H9 (cell line): Measurements from ENCODE around the gene CD81. TPM values are rescaled to one million over a fixed set of nuclear protein-coding genes. Genes with fewer than 3 reads are reported as not detected.

Source experiments
- DNase-seq: peaks from one replicate; pipeline ENCODE4 v3.0.0-alpha.2; 2017
- H2AFZ ChIP-seq: one replicate; pipeline ENCODE4 v1.6.1; 2013; ENCODE audit warnings: mild to moderate bottlenecking, low read length, control low read depth, moderate library complexity
- H2AK5ac ChIP-seq: 2 replicates; pipeline ENCODE4 v1.6.1; 2013; ENCODE audit warnings: low read length, control low read depth, mixed read lengths; ENCODE audit not compliant: insufficient read length
- H2BK120ac ChIP-seq: one replicate; pipeline ENCODE4 v1.6.1; 2013; ENCODE audit warnings: low read depth, mild to moderate bottlenecking, low read length, control low read depth, inconsistent platforms; ENCODE audit not compliant: poor library complexity, severe bottlenecking
- H2BK12ac ChIP-seq: 2 replicates; pipeline ENCODE4 v1.6.1; 2013; ENCODE audit warnings: low read length, control low read depth, mixed read lengths, low read depth; ENCODE audit not compliant: insufficient read length
- H2BK15ac ChIP-seq: 2 replicates; pipeline ENCODE4 v1.6.1; 2013; ENCODE audit warnings: low read depth, low read length, control low read depth
- H2BK20ac ChIP-seq: one replicate; pipeline ENCODE4 v1.6.1; 2013; ENCODE audit warnings: low read depth, mild to moderate bottlenecking, low read length, control low read depth, inconsistent platforms; ENCODE audit not compliant: poor library complexity, severe bottlenecking
- H2BK5ac ChIP-seq: 2 replicates; pipeline ENCODE4 v1.6.1; 2013; ENCODE audit warnings: low read length, control low read depth, mixed read lengths; ENCODE audit not compliant: insufficient read length
- H3K14ac ChIP-seq: 2 replicates; pipeline ENCODE4 v1.6.1; 2013; ENCODE audit warnings: low read length, control low read depth; ENCODE audit not compliant: insufficient read depth
- H3K18ac ChIP-seq: 2 replicates; pipeline ENCODE4 v1.6.1; 2013; ENCODE audit warnings: low read depth, mild to moderate bottlenecking, mixed read lengths, low read length, control low read depth; ENCODE audit not compliant: insufficient read length
- H3K23ac ChIP-seq: 2 replicates; pipeline ENCODE4 v1.6.1; 2013; ENCODE audit warnings: low read length, control low read depth, mixed read lengths, low read depth; ENCODE audit not compliant: insufficient read length
- H3K23me2 ChIP-seq: 2 replicates; pipeline ENCODE4 v1.6.1; 2013; ENCODE audit warnings: low read depth, mild to moderate bottlenecking, mixed read lengths, low read length, control low read depth; ENCODE audit not compliant: insufficient read length, poor library complexity, severe bottlenecking
- H3K27ac ChIP-seq: 2 replicates; pipeline ENCODE4 v1.5.1; 2013; ENCODE audit warnings: low read length, control low read depth, mixed read lengths, low read depth; ENCODE audit not compliant: insufficient read length
- H3K27me3 ChIP-seq: 2 replicates; pipeline ENCODE4 v1.6.1; 2013; ENCODE audit warnings: low read length, control low read depth, inconsistent platforms; ENCODE audit not compliant: insufficient read depth
- H3K4ac ChIP-seq: 2 replicates; pipeline ENCODE4 v1.6.1; 2013; ENCODE audit warnings: low read depth, mild to moderate bottlenecking, control low read depth, inconsistent platforms, low read length, moderate library complexity
- H3K4me1 ChIP-seq: 2 replicates; pipeline ENCODE4 v1.6.1; 2013; ENCODE audit warnings: low read length, control low read depth, inconsistent platforms; ENCODE audit not compliant: insufficient read depth
- H3K4me2 ChIP-seq: 2 replicates; pipeline ENCODE4 v1.6.1; 2013; ENCODE audit warnings: low read length, control low read depth, mixed read lengths; ENCODE audit not compliant: insufficient read length, insufficient read depth
- H3K56ac ChIP-seq: 2 replicates; pipeline ENCODE4 v1.6.1; 2013; ENCODE audit warnings: low read depth, mild to moderate bottlenecking, mixed read lengths, low read length, control low read depth; ENCODE audit not compliant: insufficient read length
- H3K79me1 ChIP-seq: 2 replicates; pipeline ENCODE4 v1.6.1; 2013; ENCODE audit warnings: low read depth, mild to moderate bottlenecking, moderate library complexity, low read length, control low read depth, inconsistent platforms; ENCODE audit not compliant: insufficient read depth, poor library complexity, severe bottlenecking
- H3K79me2 ChIP-seq: 2 replicates; pipeline ENCODE4 v1.6.1; 2013; ENCODE audit warnings: low read length, control low read depth, inconsistent platforms; ENCODE audit not compliant: insufficient read depth
- H3K9ac ChIP-seq: 2 replicates; pipeline ENCODE4 v1.6.1; 2013; ENCODE audit warnings: low read length, control low read depth, mixed read lengths; ENCODE audit not compliant: insufficient read length; ENCODE audit errors: extremely low read depth
- H3K9me3 ChIP-seq: one replicate; pipeline ENCODE4 v1.6.1; 2013; ENCODE audit warnings: low read depth, low read length, inconsistent platforms; ENCODE audit not compliant: control insufficient read depth
- H3T11ph ChIP-seq: one replicate; pipeline ENCODE4 v1.6.1; 2013; ENCODE audit warnings: mild to moderate bottlenecking, low read length, control low read depth, inconsistent platforms
- H4K20me1 ChIP-seq: one replicate; pipeline ENCODE4 v1.6.1; 2013; ENCODE audit not compliant: control insufficient read depth, insufficient read length, insufficient read depth
- H4K5ac ChIP-seq: 2 replicates; pipeline ENCODE4 v1.6.1; 2013; ENCODE audit warnings: low read depth, mild to moderate bottlenecking, mixed read lengths, low read length, control low read depth; ENCODE audit not compliant: insufficient read length
- H4K8ac ChIP-seq: replicated peaks from 2 replicates; pipeline ENCODE4 v1.6.1; 2013; ENCODE audit warnings: low read length, control low read depth, mixed read lengths, low read depth; ENCODE audit not compliant: insufficient read length
- H4K91ac ChIP-seq: 2 replicates; pipeline ENCODE4 v1.6.1; 2013; ENCODE audit warnings: low read depth, mild to moderate bottlenecking, moderate library complexity, mixed read lengths, low read length, control low read depth; ENCODE audit not compliant: insufficient read length
- H3K27ac Mint-ChIP-seq, 3 experiments: 2 replicates in 2 of 3; 3 replicates in 1 of 3; pipeline ENCODE4 v1.8.0; 2020 to 2021; ENCODE audit warnings: mixed read lengths in 3 of 3, mild to moderate bottlenecking in 1 of 3, moderate library complexity in 1 of 3
- H3K27me3 Mint-ChIP-seq: 2 replicates; pipeline ENCODE4 v1.8.0; 2021; ENCODE audit warnings: low read depth, mild to moderate bottlenecking, moderate library complexity, mixed read lengths
- H3K36me3 Mint-ChIP-seq, 3 experiments: 2 replicates in 2 of 3; 3 replicates in 1 of 3; pipeline ENCODE4 v1.8.0; 2020 to 2021; ENCODE audit warnings: low read depth in 3 of 3, mixed read lengths in 3 of 3; ENCODE audit not compliant: insufficient read depth in 1 of 3
- H3K4me1 Mint-ChIP-seq, 2 experiments: 2 replicates each; pipeline ENCODE4 v1.8.0; 2020; ENCODE audit warnings: mixed read lengths in 2 of 2
- H3K4me3 Mint-ChIP-seq, 2 experiments: 2 replicates in 1 of 2; 3 replicates in 1 of 2; pipeline ENCODE4 v1.8.0; 2020 to 2021; ENCODE audit warnings: mild to moderate bottlenecking in 2 of 2, mixed read lengths in 2 of 2, moderate library complexity in 1 of 2
- H3K9me3 Mint-ChIP-seq, 2 experiments: 2 replicates in 1 of 2; 3 replicates in 1 of 2; pipeline ENCODE4 v1.8.0; 2020; ENCODE audit warnings: mild to moderate bottlenecking in 2 of 2, mixed read lengths in 2 of 2, moderate library complexity in 1 of 2
- WGBS: extraction: QIAGEN DNeasy Blood & Tissue Kit; methylation state at CpG from one replicate; pipeline ENCODE4 v1.1.7; 2013; ENCODE audit warnings: missing lambda C conversion rate, low lambda C conversion rate, mixed read lengths; ENCODE audit not compliant: insufficient read length; ENCODE audit errors: extremely low coverage; 5-methylcytosine and 5-hydroxymethylcytosine counted together
- total RNA-seq: library from RNA; stranded (reverse); gene quantifications from 2 replicates; pipeline ENCODE4 v1.2.1, GENCODE V29; 2021
- TF ChIP-seq, protein P1 (sequence below): fragments of 200-600 bp; sonication (generic); conservative IDR thresholded peaks from 3 replicates; pipeline ENCODE4 v1.8.0; 2021; ENCODE audit warnings: antibody characterized with exemption, mild to moderate bottlenecking

CD81 gene
- total RNA-seq, 1 experiment from 2014 or later: 246 TPM

DNA sequence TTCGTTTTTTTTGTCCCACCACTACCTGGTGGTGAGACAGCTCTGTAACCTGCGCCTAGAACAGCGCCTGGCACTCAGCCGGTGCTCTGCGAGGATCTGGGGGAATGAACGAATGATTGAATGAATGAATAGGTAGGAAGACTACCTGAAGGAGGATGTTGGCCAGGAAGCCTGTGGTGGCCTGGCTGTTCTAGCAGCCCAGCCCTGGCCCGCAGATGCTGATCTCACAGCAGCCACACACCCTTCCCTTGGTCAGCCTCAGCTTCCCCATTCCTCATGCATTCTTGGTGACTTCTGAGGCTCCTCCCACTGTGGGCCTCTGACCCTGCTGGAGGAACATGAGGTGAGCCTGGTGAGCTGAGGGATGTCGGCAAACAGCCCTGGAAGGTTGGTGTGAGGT lies 63.5 kb downstream of the CD81 start:
- H2BK5ac ChIP-seq: no peak overlapping the region
- no peak overlapping the region for H3K27ac Mint-ChIP-seq
- no peak overlapping the region for H4K8ac ChIP-seq
- no peak overlapping the region for H2BK12ac ChIP-seq
- no peaks in the 10 kb centered on the region for H3K9me3 ChIP-seq
- no peak overlapping the region for H3K4me2 ChIP-seq
- H3K4me1 Mint-ChIP-seq: peaks cover 0 to 3% of the 10 kb centered on the region in 2 experiments; a peak in 2 of 4 replicates
- H3K23me2 ChIP-seq: peaks cover 4% of the 10 kb centered on the region
- H3K36me3 Mint-ChIP-seq: no peaks in the 10 kb centered on the region
- no peak overlapping the region for H3K18ac ChIP-seq
- WGBS: no CpG with 5 or more reads among the region's 8 CpGs
- TF ChIP-seq, protein P1, sequence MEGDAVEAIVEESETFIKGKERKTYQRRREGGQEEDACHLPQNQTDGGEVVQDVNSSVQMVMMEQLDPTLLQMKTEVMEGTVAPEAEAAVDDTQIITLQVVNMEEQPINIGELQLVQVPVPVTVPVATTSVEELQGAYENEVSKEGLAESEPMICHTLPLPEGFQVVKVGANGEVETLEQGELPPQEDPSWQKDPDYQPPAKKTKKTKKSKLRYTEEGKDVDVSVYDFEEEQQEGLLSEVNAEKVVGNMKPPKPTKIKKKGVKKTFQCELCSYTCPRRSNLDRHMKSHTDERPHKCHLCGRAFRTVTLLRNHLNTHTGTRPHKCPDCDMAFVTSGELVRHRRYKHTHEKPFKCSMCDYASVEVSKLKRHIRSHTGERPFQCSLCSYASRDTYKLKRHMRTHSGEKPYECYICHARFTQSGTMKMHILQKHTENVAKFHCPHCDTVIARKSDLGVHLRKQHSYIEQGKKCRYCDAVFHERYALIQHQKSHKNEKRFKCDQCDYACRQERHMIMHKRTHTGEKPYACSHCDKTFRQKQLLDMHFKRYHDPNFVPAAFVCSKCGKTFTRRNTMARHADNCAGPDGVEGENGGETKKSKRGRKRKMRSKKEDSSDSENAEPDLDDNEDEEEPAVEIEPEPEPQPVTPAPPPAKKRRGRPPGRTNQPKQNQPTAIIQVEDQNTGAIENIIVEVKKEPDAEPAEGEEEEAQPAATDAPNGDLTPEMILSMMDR: no peak
- H3K56ac ChIP-seq: no peak overlapping the region
- H2BK20ac ChIP-seq: no peak overlapping the region
- no peak overlapping the region for H3K23ac ChIP-seq
- no peaks in the 10 kb centered on the region for H3K79me2 ChIP-seq
- peaks cover 7% of the 10 kb centered on the region; the same call in 1 of the 2 replicates for H3K27me3 ChIP-seq
- H2AK5ac ChIP-seq: no peak overlapping the region
- H3K4me1 ChIP-seq: no peaks in the 10 kb centered on the region
- H2BK120ac ChIP-seq: no peak overlapping the region
- peaks cover 3 to 10% of the 10 kb centered on the region in 2 experiments; a peak in 3 of 5 replicates for H3K9me3 Mint-ChIP-seq
- H3K9ac ChIP-seq: no peak overlapping the region
- no peak overlapping the region for H2AFZ ChIP-seq
- no peaks in the 10 kb centered on the region for H4K20me1 ChIP-seq
- no peak overlapping the region for H3K27ac ChIP-seq
- no peak overlapping the region for H3K4me3 Mint-ChIP-seq
- H2BK15ac ChIP-seq: no peak overlapping the region
- H3K14ac ChIP-seq: no peak overlapping the region
- H3K27me3 Mint-ChIP-seq: peaks cover 81% of the 10 kb centered on the region
- no peak for DNase-seq
- H4K91ac ChIP-seq: no peak overlapping the region
- no peak overlapping the region for H3T11ph ChIP-seq
- H3K4ac ChIP-seq: no peak overlapping the region
- no peaks in the 10 kb centered on the region for H3K79me1 ChIP-seq
- H4K5ac ChIP-seq: no peak overlapping the region
